NCI-H82 (cell line): ENCODE data around the gene PLEKHG4B.
"Not testable (repeated sequence)": the region's sequence is repeated elsewhere in the genome, so short reads cannot be mapped to it uniquely, and the experiment has no call there.

Source experiments
- DNase-seq: peaks from one replicate; lab custom pipeline; 2025; lab: John Stamatoyannopoulos, UW

PLEKHG4B gene

DNA sequence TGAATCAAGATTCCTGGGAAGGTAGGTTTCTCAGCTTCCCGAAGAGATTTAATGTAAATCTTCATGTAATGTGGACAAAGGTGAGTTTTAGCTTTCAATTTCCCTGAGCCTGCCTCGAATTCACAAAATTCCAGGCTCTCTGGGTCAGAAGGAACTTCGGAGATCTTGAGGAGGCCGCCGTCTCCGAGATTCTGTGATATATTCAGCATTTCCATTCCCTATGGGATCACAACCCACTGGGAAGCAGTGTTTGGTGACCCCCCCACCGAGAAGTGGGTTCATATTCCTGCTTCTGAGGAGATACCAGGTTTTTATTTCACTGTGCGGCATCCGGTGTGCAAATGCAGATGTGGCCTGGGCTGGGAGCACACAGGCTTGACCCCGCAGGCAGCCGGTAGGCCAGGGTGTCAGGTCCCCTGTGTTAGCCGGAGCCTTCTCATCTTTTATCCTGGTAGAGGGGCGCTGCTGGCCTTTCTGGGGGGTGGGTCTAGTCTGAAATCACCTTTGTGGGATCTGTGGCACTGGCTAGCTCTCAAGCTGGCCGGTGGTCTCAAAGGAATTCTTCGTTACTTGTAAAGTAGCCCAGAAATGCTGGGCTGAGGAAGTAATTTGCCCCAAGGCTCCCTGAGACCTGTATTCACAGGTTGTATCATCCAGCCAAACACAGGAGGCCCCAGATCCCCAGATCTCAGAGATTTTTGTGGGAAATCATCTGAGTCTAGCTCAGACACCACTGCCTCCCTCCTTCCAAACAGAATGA, 1.4 kb downstream of the PLEKHG4B start:
- no peak for DNase-seq

DNA sequence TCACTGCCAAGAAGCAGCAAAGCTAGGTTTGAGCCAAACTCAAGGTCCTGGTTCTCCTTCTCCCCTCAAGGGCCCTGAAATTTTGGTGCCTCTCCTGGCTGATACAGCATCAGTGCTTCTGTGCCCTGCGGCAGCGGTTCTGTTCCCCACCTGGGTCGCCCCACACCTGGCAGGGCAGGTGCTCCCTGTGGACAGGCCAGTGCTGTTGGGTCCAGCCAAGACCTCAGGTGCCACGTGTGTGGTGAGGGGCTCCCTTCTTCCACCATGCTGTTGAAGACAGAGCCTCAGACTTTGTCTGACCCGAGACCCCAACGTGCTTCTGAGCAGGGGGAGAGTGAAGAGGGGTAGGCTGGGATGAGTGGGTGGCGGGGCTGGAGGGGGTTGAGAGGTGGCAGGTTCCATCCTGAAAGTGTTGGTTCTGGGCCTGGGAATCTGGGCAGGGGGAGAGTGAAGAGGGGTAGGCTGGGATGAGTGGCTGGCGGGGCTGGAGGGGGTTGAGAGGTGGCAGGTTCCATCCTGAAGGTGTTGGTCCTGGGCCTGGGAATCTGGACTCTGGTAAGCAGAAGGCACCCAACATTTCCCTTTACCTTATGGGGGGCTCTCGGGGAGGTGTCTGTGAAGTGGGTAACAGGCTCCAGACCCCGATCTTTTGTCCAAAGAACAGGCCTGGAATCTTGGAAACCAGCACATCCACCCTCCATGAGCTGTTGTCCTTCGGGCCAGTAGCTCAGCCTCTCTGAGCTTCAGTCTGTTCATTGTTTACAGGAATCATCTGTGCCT, 2.3 kb downstream of the PLEKHG4B start:
- DNase-seq: no peak

- DNase-seq: no peak
These were observed 3.4 kb downstream of the PLEKHG4B start for GRCh38 chr5:95241-95980.

- no peak for DNase-seq
These were observed 5.2 kb downstream of the PLEKHG4B start for GRCh38 chr5:96976-97660.

DNA sequence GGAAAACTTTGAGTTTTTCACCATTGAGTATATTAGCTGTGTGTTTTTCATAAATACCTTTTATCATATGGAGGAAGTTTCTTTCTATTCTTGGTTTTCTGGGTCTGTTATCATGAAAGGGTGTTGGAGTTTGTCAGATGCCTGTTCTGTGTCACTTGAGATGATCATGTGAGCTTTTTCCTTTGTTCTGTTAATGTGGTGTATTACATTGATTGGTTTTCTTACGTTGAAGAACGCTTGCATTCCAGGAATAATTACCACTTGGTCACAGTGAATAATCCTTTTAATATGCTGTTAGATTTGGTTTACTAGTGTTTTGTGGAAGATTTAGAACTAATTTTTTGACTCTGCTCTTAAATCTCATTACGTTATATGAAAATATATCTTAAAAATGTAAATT, 7.8 kb downstream of the PLEKHG4B start:
- DNase-seq: no peak

DNA sequence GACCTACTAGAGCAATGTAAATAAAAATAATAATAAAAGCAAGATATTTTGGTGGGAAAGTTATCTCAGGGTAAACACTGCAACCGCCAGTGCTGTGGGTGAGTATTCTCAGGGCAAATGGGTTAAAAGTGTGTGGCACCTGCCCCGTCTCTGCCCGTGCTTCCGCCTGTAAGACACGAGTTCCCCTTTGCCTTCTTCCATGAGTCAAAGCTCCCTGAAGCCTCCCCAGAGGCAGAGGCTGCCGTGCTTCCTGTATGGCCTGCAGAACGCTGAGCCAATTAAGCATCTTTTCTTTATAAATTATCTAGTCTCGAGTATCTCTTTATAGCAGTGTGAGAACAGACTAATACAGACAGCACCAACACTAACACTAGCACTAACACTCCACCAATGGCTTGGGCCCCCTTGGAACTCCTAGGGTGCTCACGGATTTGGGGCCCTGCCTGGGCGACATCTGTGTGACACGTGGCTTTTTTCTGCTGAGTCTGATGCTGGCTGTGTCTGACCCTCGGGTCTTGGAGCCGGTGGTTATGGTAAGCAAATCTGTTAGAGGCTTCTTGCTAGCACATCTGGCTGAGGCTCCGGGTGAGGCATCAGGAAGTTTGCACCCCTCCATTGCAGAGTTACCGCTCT, 10.6 kb downstream of the PLEKHG4B start:
- no peak for DNase-seq

DNA sequence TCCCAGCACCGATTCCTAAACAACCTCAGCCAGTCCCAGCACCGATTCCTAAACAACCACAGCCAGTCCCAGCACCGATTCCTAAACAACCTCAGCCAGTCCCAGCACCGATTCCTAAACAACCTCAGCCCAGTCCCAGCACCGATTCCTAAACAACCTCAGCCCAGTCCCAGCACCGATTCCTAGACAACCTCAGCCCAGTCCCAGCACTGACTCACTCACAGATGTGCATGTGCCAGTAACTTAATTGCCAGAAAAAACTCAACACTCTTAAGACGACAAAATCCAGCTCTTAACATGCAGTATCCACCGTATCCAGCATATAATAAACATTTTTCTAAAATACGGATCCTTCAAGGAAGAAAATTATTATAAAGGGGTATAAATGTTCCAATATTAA, 12.1 kb downstream of the PLEKHG4B start:
- not testable (repeated sequence) for DNase-seq

GRCh38 chr5:104778-105296, 12.9 kb downstream of the PLEKHG4B start:
- DNase-seq: no peak

DNA sequence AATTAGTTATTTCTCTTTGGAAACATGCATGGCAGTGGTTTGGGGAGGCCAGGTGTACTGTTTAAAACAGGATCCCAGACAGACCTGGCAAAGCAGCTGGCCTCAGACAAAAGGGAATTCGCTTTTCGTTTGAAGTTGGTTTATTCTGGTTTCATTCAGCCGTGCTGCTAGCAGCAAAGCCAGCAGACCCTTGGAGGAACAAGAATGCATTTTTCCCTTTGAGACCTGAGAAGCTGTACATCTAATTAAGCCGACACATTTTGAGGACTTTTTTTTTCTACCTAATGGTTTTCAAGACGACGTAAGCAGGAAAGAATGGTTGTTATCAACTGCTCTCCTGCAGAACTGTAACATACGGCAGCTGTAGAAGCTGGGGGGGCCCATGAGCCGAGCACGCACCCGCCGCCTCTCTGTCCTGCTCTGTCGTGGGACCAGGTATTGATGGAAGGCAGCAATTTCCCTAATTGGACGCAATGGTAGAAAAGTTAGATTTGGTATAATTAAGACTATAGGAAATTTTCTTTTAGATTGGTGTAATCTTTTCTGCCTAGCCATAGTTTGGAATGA, 13.6 kb downstream of the PLEKHG4B start:
- DNase-seq: no peak

GRCh38 chr5:106587-106986, 14.6 kb downstream of the PLEKHG4B start:
- DNase-seq: no peak

DNA sequence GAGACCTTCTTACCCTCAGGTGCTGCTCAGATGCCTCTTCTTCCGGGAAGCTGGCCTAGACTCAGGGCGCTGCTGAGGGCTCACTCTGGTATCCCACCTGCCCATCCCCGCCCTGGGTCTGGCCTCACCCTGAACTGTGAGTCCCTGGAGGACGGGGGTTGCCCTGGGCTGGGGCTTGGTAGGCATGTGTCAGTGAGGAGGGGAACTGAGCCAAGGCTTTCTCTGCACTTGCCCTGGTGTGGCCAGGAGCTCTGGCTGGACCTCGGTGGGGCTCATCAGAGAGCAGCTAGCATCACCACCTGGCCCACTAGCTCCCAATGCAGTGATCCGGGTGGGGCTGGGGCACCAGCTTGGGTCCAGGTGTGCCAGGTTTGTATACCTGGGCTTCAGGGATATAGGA, 15.6 kb downstream of the PLEKHG4B start:
- DNase-seq: no peak

DNA sequence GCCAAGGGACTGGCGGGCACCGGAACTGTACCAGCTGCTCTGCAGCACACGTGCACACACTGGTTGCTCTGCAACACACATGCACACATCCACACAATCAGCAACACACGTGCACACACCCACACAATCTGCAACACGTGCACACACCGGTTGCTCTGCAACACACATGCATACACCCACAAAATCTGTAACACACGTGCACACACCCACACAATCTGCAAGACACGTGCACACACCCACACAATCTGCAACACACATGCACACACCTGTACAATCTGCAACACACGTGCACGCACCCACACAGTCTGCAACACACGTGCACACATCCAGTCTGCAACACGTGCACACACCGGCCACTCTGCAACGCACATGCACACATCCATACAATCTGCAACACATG, 17.9 kb downstream of the PLEKHG4B start:
- DNase-seq: no peak

GRCh38 chr5:110270-110888, 18.4 kb downstream of the PLEKHG4B start:
- DNase-seq: no peak

GRCh38 chr5:111171-111570, 19.2 kb downstream of the PLEKHG4B start:
- no peak for DNase-seq

DNA sequence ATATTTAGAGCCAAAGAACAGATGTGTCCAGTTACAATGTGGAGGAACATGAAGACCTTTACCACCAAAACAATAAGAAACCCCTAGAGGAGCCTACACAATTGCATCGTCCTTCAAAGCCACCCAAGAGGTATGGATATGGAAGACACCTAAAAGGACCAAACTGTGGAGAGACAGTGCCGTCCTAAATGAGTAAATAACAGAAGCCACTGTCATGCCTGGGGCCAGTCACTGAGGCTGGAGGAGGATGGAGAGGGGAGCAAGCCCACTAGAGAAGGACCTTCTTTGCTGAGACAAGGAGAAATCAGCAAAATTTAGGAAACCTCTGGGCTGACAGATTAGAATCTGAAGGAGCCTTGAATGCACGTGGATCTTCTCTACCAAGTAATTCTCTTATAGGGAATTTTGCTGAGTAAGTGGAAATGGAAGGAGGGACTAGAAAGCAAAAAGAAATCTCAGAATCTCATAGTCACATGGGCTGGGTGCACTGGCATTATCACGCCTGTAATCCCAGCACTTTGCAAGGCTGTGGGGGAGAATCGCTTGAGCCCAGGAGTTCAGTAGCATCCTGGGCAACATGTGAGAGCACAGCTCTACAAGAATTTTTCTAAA, 27.6 kb downstream of the PLEKHG4B start:
- DNase-seq: no peak

- DNase-seq: no peak
These were observed 29.5 kb downstream of the PLEKHG4B start for GRCh38 chr5:121432-121831.

DNA sequence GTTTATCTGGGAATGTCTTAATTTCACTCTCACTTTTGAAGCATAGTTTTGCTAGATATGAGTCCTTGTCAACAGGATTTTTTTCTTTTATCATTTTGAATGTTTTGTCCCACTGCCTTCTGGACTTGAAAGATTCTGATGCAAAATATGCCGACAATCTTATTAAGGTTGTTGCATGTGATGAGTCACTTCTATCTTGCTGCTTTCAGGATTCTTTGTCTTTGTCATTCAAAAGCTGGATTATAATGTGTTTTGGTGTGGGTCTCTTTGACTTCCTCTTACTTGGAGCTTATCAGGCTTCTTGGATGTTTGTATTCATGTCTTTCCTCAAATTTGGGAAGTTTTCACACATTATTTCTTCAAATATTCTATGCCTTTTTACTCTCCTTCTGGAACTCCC, 33.8 kb downstream of the PLEKHG4B start:
- DNase-seq: no peak

GRCh38 chr5:126806-127205, 34.8 kb downstream of the PLEKHG4B start:
- no peak for DNase-seq

- DNase-seq: no peak
These were observed 35.9 kb downstream of the PLEKHG4B start for GRCh38 chr5:127886-128285.

DNA sequence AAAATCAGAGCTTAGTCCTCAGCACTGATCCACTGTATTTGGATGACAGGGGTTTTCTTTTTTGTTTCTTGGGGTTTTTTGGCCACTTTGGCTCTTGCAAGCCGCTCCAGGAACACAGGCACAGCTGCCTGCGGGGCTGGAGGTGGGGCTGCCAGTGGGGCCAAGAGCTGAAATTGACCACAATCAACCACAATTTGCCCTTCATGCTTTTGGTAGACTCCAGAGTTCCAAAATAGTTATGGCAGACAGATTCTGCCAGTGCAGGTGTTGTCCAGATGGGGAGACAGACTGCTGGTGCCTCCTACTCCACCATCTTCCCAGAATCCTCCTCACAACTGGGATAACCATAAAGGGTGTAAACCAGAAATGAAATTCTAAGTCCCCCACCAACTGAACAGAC, 36.5 kb downstream of the PLEKHG4B start:
- DNase-seq: no peak
